Skeletal muscle satellite cell (primary cell): Measurements from ENCODE around the gene YTHDF1.

Experiments
- H3K27me3 ChIP-seq: 2 replicates; pipeline ENCODE4 v1.7.0; 2013; ENCODE audit warnings: low read length; ENCODE audit not compliant: control insufficient read depth, insufficient read depth
- H3K36me3 ChIP-seq: 2 replicates; pipeline ENCODE4 v1.7.0; 2013; ENCODE audit warnings: mild to moderate bottlenecking, control low read depth, low read length; ENCODE audit not compliant: insufficient read depth
- H3K4me1 ChIP-seq: 2 replicates; pipeline ENCODE4 v1.7.0; 2013; ENCODE audit warnings: low read length; ENCODE audit not compliant: control insufficient read depth, insufficient read depth
- H3K4me2 ChIP-seq: 2 replicates; pipeline ENCODE4 v1.7.0; 2013; ENCODE audit warnings: mild to moderate bottlenecking, low read length
- H3K4me3 ChIP-seq: 2 replicates; pipeline ENCODE4 v1.7.0; 2013; ENCODE audit warnings: low read length
- H3K9ac ChIP-seq: 2 replicates; pipeline ENCODE4 v1.7.0; 2013; ENCODE audit warnings: mild to moderate bottlenecking, low read depth, low read length, moderate library complexity
- H3K9me3 ChIP-seq: replicated peaks from 2 replicates; pipeline ENCODE4 v1.7.0; 2013; ENCODE audit warnings: mild to moderate bottlenecking, control low read depth, low read length

The YTHDF1 gene

GRCh38 chr20:63196768-63197470, 19.0 kb downstream of the YTHDF1 start:
- no peak overlapping the region for H3K9ac ChIP-seq
- H3K4me3 ChIP-seq: no peak overlapping the region
- peaks cover 33% of the 10 kb centered on the region for H3K36me3 ChIP-seq

GRCh38 chr20:63194797-63195173, 21.1 kb downstream of the YTHDF1 start:
- no peak overlapping the region for H3K9ac ChIP-seq
- H3K4me1 ChIP-seq: peaks cover 8% of the 10 kb centered on the region
- H3K27me3 ChIP-seq: no peaks in the 10 kb centered on the region
- H3K9me3 ChIP-seq: no peaks in the 10 kb centered on the region
- no peak overlapping the region for H3K4me2 ChIP-seq
- H3K36me3 ChIP-seq: peaks cover 21% of the 10 kb centered on the region
- H3K4me3 ChIP-seq: no peak overlapping the region

More at GRCh38 chr20:63196768-63197470, 19.0 kb downstream of the YTHDF1 start:
- peaks cover 8% of the 10 kb centered on the region for H3K4me1 ChIP-seq
- no peaks in the 10 kb centered on the region for H3K9me3 ChIP-seq
- no peak overlapping the region for H3K4me2 ChIP-seq
- H3K27me3 ChIP-seq: no peaks in the 10 kb centered on the region

GRCh38 chr20:63194007-63194796, 21.7 kb downstream of the YTHDF1 start:
- Histone ChIP-seq H3K9me3 (no peaks in the 10 kb centered on the region), H3K36me3 (peaks cover 21% of the 10 kb centered on the region), H3K4me3 (no peak overlapping the region), H3K27me3 (no peaks in the 10 kb centered on the region), H3K4me2 (no peak overlapping the region), H3K9ac (no peak overlapping the region), H3K4me1 (peaks cover 8% of the 10 kb centered on the region)

GRCh38 chr20:63192721-63193120, 23.2 kb downstream of the YTHDF1 start:
- H3K4me3 ChIP-seq: no peak overlapping the region
- no peaks in the 10 kb centered on the region for H3K27me3 ChIP-seq
- peaks cover 20% of the 10 kb centered on the region for H3K36me3 ChIP-seq
- no peak overlapping the region for H3K9ac ChIP-seq
- H3K4me1 ChIP-seq: peaks cover 8% of the 10 kb centered on the region
- H3K4me2 ChIP-seq: no peak overlapping the region
- no peaks in the 10 kb centered on the region for H3K9me3 ChIP-seq

GRCh38 chr20:63191400-63191799, 24.5 kb downstream of the YTHDF1 start:
- H3K4me1 ChIP-seq: no peaks in the 10 kb centered on the region
- H3K4me3 ChIP-seq: no peak overlapping the region
- peaks cover 15% of the 10 kb centered on the region for H3K36me3 ChIP-seq
- no peaks in the 10 kb centered on the region for H3K27me3 ChIP-seq
- no peak overlapping the region for H3K4me2 ChIP-seq
- H3K9ac ChIP-seq: no peak overlapping the region
- no peaks in the 10 kb centered on the region for H3K9me3 ChIP-seq

GRCh38 chr20:63190828-63191227, 25.1 kb downstream of the YTHDF1 start:
- no peaks in the 10 kb centered on the region for H3K9me3 ChIP-seq
- H3K9ac ChIP-seq: no peak overlapping the region
- peaks cover 13% of the 10 kb centered on the region for H3K36me3 ChIP-seq
- H3K4me3 ChIP-seq: no peak overlapping the region
- no peaks in the 10 kb centered on the region for H3K27me3 ChIP-seq
- H3K4me1 ChIP-seq: no peaks in the 10 kb centered on the region
- no peak overlapping the region for H3K4me2 ChIP-seq

- Histone ChIP-seq H3K4me2 (no peak overlapping the region), H3K9ac (no peak overlapping the region), H3K27me3 (no peaks in the 10 kb centered on the region), H3K4me1 (no peaks in the 10 kb centered on the region), H3K9me3 (no peaks in the 10 kb centered on the region), H3K36me3 (peaks cover 7% of the 10 kb centered on the region), H3K4me3 (no peak overlapping the region)
Observed at GRCh38 chr20:63189846-63190559, 25.9 kb downstream of the YTHDF1 start.

GRCh38 chr20:63189322-63189642, 26.6 kb downstream of the YTHDF1 start:
- Histone ChIP-seq H3K27me3 (no peaks in the 10 kb centered on the region), H3K4me1 (no peaks in the 10 kb centered on the region), H3K9me3 (no peaks in the 10 kb centered on the region), H3K36me3 (peaks cover under 1% of the 10 kb centered on the region), H3K9ac (no peak overlapping the region), H3K4me2 (no peak overlapping the region), H3K4me3 (no peak overlapping the region)

- Histone ChIP-seq H3K4me2 (no peak overlapping the region), H3K9me3 (no peaks in the 10 kb centered on the region), H3K4me3 (no peak overlapping the region), H3K36me3 (no peaks in the 10 kb centered on the region), H3K4me1 (no peaks in the 10 kb centered on the region), H3K27me3 (peaks cover 3% of the 10 kb centered on the region), H3K9ac (no peak overlapping the region)
Observed at GRCh38 chr20:63188641-63189321, 27.1 kb downstream of the YTHDF1 start.

- peaks cover 6% of the 10 kb centered on the region for H3K27me3 ChIP-seq
- H3K4me1 ChIP-seq: no peaks in the 10 kb centered on the region
- no peaks in the 10 kb centered on the region for H3K9me3 ChIP-seq
- no peak overlapping the region for H3K9ac ChIP-seq
- no peaks in the 10 kb centered on the region for H3K36me3 ChIP-seq
- H3K4me2 ChIP-seq: no peak overlapping the region
- H3K4me3 ChIP-seq: no peak overlapping the region
Observed at GRCh38 chr20:63188159-63188442, 27.8 kb downstream of the YTHDF1 start.

GRCh38 chr20:63187338-63188158, 28.4 kb downstream of the YTHDF1 start:
- Histone ChIP-seq H3K27me3 (peaks cover 10% of the 10 kb centered on the region), H3K4me2 (no peak overlapping the region), H3K4me3 (no peak overlapping the region), H3K4me1 (no peaks in the 10 kb centered on the region), H3K9ac (no peak overlapping the region), H3K36me3 (no peaks in the 10 kb centered on the region), H3K9me3 (no peaks in the 10 kb centered on the region)
